Measurements from ENCODE around the gene HTR2A.

DNA sequence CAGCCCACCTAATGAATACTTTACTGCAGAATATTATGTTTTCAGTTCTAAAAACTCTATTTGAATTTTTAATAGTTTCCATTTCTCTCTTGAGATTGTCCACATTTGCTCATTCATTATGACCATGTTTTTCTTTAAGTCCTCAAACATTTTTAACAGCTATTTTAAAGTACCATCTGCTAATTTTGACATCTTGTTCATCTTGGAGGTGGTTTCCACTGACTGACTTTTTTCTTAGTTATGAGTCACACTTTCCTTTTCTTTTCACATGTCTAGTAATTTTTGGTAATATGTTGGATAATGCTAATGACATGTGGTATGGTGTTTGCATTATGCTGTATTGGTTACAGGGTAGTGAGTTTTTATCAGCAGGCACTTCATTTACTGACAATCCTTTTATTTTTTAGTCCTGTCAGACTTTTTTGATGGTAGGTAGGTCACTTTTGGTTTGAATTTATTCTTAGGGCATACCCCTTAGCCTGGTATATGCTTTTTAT lies 84.5 kb downstream of the HTR2A start:
- TF ChIP-seq, protein P1, sequence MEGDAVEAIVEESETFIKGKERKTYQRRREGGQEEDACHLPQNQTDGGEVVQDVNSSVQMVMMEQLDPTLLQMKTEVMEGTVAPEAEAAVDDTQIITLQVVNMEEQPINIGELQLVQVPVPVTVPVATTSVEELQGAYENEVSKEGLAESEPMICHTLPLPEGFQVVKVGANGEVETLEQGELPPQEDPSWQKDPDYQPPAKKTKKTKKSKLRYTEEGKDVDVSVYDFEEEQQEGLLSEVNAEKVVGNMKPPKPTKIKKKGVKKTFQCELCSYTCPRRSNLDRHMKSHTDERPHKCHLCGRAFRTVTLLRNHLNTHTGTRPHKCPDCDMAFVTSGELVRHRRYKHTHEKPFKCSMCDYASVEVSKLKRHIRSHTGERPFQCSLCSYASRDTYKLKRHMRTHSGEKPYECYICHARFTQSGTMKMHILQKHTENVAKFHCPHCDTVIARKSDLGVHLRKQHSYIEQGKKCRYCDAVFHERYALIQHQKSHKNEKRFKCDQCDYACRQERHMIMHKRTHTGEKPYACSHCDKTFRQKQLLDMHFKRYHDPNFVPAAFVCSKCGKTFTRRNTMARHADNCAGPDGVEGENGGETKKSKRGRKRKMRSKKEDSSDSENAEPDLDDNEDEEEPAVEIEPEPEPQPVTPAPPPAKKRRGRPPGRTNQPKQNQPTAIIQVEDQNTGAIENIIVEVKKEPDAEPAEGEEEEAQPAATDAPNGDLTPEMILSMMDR (IDR thresholded peaks at IDR 0.05): no peak
- TF ChIP-seq POLR2A (IDR thresholded peaks at IDR 0.05): no peak
